ENCODE measurements around the gene CYTH1.
"Not testable (repeated sequence)": the region's sequence is repeated elsewhere in the genome, so short reads cannot be mapped to it uniquely, and the experiment has no call there.

CYTH1 gene

GRCh38 chr17:78787444-78787843, 5.4 kb upstream of the CYTH1 start:
- peak; percentile 31 for DNase-seq (ENCODE audit: low spot score)

GRCh38 chr17:78785663-78786057, 3.6 kb upstream of the CYTH1 start:
- no peak for DNase-seq (ENCODE audit: low spot score)

- peak; percentile 67 for DNase-seq (ENCODE audit: low spot score)
Measured at GRCh38 chr17:78785011-78785662, 3.1 kb upstream of the CYTH1 start.

- DNase-seq (ENCODE audit: low spot score): no peak
Measured at GRCh38 chr17:78784352-78784751, 2.3 kb upstream of the CYTH1 start.

GRCh38 chr17:78783711-78784324, 1.7 kb upstream of the CYTH1 start:
- DNase-seq (ENCODE audit: low spot score): peak; percentile 41

GRCh38 chr17:78781104-78781892, 775 bp downstream of the CYTH1 start:
- peak; percentile 48 for DNase-seq (ENCODE audit: low spot score)

- no peak for DNase-seq (ENCODE audit: low spot score)
Measured at GRCh38 chr17:78780335-78780734, 1.7 kb downstream of the CYTH1 start.

GRCh38 chr17:78779850-78780249, 2.2 kb downstream of the CYTH1 start:
- DNase-seq (ENCODE audit: low spot score): no peak

- not testable (repeated sequence) for DNase-seq (ENCODE audit: low spot score)
Measured at GRCh38 chr17:78779286-78779651, 2.8 kb downstream of the CYTH1 start.

GRCh38 chr17:78777881-78778280, 4.2 kb downstream of the CYTH1 start:
- no peak for DNase-seq (ENCODE audit: low spot score)

GRCh38 chr17:78774956-78775571, 7.0 kb downstream of the CYTH1 start:
- no peak for DNase-seq (ENCODE audit: low spot score)

- DNase-seq (ENCODE audit: low spot score): no peak
Measured at GRCh38 chr17:78774453-78774852, 7.6 kb downstream of the CYTH1 start.

GRCh38 chr17:78771758-78772382, 10.2 kb downstream of the CYTH1 start:
- DNase-seq (ENCODE audit: low spot score): no peak

- DNase-seq (ENCODE audit: low spot score): no peak
Measured at GRCh38 chr17:78769196-78769773, 12.8 kb downstream of the CYTH1 start.

- DNase-seq (ENCODE audit: low spot score): no peak
Measured at GRCh38 chr17:78767806-78768205, 14.3 kb downstream of the CYTH1 start.

- no peak for DNase-seq (ENCODE audit: low spot score)
Measured at GRCh38 chr17:78766743-78767294, 15.3 kb downstream of the CYTH1 start.

- DNase-seq (ENCODE audit: low spot score): no peak
Measured at GRCh38 chr17:78766225-78766624, 15.8 kb downstream of the CYTH1 start.

GRCh38 chr17:78765821-78766220, 16.3 kb downstream of the CYTH1 start:
- no peak for DNase-seq (ENCODE audit: low spot score)

GRCh38 chr17:78764871-78765270, 17.2 kb downstream of the CYTH1 start:
- DNase-seq (ENCODE audit: low spot score): no peak

GRCh38 chr17:78763561-78763960, 18.5 kb downstream of the CYTH1 start:
- no peak for DNase-seq (ENCODE audit: low spot score)

GRCh38 chr17:78761789-78762406, 20.2 kb downstream of the CYTH1 start:
- DNase-seq (ENCODE audit: low spot score): no peak

Measured in hematopoietic multipotent progenitor cell treated with erythropoietin and hydrocortisone succinate and interleukin-3 and kit ligand, for 15 days (in vitro differentiated cells).